ENCODE data around the gene ABCA10.

- TF ChIP-seq SP1 (IDR thresholded peaks at IDR 0.05) = no peak
- TF ChIP-seq TARDBP (IDR thresholded peaks at IDR 0.05) = no peak
Observed at GRCh38 chr17:69239611-69240600, 11.3 kb upstream of the ABCA10 start.

Data from HEK293T (cell line).